GM19468 (cell line): ENCODE data around the gene PRIMA1.

Experiments
- ATAC-seq: cut with Tn5 transposase; IDR thresholded peaks from one replicate; pipeline ENCODE4 v1.9.1; 2021; ENCODE audit warnings: mild to moderate bottlenecking, moderate library complexity, moderate number of reproducible peaks; ENCODE audit not compliant: unreplicated experiment; ENCODE audit errors: extremely low read depth

PRIMA1 gene

DNA sequence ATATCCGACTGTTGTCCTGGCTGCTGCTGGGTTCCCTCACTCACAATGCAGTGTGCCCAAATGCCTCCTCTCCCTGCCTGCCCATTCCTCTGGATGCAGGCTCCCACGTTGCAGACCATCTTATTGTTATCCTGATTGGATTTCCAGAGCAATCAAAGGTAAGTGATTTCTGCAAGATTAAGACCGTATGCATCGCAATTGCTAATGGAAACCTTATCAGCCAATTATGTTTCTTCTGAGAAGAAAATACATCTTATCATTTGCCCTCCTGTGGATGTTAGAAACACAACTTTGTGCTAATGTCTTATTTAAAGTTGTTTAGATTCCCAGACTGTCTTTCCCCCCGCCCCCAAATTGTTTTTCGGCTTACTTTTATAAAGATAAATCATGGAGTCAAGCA is 98.1 kb downstream of the PRIMA1 start:
- no peak for ATAC-seq

DNA sequence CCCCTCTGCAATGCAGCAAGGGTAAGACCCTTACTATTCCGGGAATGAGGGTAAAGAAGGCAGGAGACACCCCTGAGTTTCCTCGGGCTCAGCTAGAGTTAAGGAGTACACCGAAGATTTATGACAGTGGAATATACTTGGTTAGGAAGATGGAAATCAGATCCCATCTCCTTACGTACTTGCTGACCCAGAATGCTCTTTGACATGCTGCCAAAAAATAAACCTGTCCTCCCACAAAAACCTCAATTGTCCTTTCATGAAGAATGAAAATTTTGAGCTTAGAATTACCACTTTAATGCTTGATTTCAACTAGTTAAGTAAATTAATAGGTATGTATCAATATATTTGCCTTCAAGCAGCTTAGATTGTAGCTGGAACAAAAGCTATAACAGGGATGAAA is 99.5 kb downstream of the PRIMA1 start:
- no peak for ATAC-seq

DNA sequence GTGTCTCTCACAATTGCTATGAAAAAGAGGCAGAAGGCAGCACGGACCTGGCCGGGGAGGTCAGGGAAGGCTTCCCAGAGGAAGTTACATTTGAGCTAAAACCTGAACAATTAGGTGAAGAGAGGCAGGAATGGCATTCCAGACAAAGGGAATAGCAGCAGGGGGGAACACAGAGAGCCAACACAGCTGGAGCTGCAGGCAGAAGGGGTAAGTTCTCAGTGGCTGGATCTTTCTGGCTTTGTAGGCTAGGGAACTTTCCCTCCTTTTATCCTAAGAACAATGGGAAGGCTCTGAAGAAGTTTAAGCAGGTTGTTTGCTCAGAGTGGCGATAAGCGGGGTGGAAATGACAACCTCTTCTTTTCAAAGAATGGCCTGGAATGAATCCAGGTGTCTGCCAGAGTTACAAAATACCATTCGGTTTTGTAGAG is 100.0 kb downstream of the PRIMA1 start:
- ATAC-seq, result no peak

DNA sequence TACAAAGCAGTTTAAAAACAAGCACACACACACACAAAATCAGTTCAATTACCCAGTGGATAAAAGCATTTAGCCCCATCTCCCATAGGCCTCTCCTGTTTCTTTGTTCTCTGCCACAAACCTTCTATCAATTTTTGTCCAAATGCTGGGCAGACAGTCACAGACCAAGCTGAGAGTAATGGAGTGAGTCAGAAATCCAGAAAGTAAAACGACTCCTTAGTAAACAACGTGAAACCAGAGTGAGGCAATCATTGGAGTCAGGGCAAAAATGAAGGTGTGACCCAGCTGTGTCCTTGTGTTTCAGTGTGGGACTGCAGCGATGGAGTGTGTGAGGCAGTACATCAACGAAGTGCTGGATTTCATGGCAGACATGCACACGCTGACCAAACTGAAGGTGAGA is 102.0 kb downstream of the PRIMA1 start:
- no peak for ATAC-seq

DNA sequence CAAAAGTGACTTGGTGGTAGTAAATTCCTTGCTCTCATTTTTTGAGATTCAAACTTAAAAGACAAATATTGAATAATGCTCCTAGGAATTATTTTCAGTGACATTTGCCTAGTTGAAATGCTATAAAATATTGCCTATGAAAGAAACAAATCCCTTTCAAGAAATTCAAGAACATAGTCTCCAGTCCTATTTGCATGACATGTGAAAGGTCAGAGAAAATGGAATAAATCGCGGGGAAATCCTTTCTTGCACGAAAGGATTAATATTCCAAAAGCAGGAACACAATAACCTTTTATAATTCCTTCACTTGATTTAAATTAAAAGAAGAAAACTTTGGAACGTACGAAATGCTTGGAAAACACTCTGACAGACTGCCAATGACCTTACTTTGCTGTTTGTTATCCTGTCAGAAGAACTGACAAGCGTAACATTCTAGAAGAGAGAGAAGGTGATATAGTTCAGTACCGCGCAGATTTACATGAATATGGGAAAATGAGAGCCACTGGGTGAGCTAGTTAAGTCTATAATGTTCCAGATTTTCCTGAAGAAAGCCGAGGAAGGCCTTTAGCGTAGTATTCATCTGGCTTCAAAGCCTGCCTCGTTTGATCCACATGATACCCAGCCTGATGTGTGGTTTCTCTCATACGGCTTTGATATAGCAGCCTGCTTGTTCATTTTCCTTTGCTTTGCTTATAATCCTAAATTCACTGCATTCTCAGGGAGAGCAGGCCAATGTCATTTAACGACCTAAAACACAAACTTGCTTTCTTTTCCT is 103.0 kb downstream of the PRIMA1 start:
- ATAC-seq, result no peak

DNA sequence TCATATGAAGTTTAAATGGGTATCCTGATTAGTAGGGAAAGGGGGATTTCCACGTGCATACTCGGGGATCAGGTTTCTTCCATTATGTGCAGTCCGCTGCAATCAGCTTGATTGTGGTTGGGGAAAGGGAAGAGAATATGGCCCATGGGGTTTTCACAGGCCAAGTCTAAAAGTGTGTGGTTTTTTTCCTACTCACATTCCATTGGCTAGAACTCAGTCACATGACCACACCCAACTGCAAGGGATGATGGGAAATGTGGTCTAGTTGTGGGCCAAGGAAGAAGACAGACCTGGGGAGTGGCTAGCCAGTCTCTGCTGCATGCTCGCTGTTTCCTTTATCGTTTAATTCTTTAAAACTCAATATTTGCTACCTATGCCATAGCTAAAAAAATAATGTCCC is 105.1 kb downstream of the PRIMA1 start:
- ATAC-seq, result no peak

DNA sequence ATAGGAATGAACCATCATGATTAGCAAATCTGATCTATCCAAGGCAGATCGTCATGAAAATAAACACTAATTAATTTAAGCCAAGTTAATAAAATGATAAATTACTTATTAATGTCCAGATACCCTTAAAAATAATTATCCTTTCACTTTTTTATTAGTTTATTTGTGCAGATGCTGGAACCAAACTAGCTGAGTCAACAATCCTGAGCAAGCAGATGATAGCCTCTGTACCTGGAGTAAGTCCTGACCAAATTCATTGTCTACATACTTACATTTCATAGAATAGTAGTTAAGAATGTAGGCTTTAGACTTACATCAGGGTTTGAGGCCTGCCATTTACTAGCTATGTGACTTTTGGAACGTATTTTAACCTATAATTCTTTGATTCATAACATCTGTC is 105.8 kb downstream of the PRIMA1 start:
- ATAC-seq, result no peak

DNA sequence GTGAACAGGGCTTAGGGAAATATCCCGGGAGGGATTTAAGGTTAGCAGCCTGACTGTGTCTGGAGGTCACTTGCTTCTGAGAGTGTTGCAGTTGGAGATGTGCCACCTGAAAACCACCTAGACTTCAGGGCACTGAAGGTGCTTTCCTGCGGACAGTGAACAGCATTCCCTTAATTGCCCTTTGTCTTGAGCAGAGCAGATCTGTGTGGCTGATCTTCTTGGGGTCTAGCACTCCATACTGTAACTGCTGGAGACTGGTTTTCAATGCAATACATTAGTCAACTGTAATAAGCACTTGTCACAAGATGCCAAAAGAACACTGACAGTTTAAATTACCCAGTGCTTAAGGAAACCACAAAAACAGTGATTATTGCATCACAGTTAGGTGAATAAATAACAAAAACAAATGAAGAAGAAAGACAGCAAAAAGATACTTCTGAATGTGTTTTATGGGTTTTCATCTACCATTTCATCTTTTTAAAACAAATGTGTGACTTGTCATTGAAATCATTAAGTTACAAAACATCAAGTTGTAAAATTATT is 111.8 kb downstream of the PRIMA1 start:
- ATAC-seq, result no peak

DNA sequence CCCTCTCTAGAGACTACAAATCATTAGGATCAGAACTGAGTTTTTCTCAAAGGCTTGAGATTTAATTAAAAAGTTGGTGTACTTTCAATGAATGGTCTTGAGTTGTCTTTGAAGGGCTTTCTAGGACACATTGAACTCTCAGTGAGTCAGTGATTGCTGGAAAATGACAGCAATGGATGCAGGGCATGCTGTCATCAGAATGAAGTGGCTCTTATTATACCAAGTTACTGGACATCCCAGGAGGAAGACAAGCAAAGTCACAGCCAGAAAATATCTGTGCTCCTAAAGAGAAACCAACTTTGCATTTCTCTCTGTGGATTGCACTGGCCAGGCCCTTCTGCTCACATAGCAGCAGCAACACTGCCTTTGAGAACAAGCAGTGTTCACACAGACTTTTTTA is 112.6 kb downstream of the PRIMA1 start:
- ATAC-seq, result no peak

DNA sequence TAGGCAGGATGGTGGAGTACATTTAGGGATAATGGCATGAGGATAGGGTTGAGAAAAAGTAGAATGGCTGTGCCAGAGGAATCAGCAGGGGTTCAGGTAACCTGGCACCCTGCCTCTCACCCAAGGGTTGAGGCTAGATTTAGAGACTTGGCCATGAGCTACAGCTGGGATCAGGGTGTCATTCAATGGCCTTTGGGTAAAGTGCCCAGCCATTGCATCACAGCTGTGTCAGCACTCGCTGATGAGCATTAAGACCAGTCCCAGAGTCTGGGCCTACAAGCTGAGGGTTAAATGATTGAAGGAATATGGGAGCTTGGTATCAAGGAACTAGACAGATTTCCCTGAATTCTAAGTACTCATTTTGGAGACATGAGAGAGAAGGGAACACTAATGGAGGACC is 113.9 kb downstream of the PRIMA1 start:
- no peak for ATAC-seq

DNA sequence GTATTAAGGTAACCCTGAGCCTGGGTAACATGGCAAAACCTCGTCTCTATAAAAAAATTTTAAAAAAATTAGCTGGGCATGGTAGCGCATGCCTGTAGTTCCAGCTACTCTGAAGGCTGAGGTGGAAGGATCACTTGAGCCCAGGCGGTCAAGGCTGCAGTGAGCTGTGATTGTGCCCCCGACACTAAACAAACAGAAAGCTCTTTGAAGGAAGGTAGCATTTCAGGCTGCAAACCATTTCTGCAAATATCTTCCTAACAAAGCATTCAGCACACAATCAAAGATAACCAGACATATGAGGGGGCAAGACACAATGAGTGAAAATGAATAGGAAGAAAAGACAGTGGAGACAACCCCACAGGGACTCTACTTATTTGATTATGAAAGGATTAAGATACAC is 118.7 kb downstream of the PRIMA1 start:
- no peak for ATAC-seq
